IMR-90 (cell line): ENCODE data around the gene GDI2. TPM values are rescaled to one million over a fixed set of nuclear protein-coding genes. Genes with fewer than 3 reads are reported as not detected.

Experiments used
- ATAC-seq: fragments of 200-7000 bp; cut with Tn5 transposase; 2 replicates; pipeline ENCODE4 v1.9.1; 2020; ENCODE audit warnings: low read depth, mild to moderate bottlenecking, moderate library complexity
- BruUV-seq: library from RNA; stranded (reverse); fragments of 400-500 nt; replicated peaks from 2 replicates; lab custom pipeline; 2021; lab: Mats Ljungman, UMichigan
- CTCF ChIA-PET: fragments of 300-600 bp; formaldehyde crosslinking; extraction: SDS; loops from one replicate; lab custom pipeline; 2021; ENCODE audit warnings: antibody characterized with exemption; lab: Yijun Ruan, JAX
- POLR2A ChIA-PET: fragments of 300-600 bp; sonication (Branson Sonifier 250); formaldehyde crosslinking; loops from one replicate; lab custom pipeline; 2022; ENCODE audit warnings: antibody characterized with exemption; ENCODE audit not compliant: unreplicated experiment; lab: Charles Lee
- DNase-seq: peaks from one replicate; pipeline ENCODE4 v3.0.0; 2013
- H2AFZ ChIP-seq: replicated peaks from 2 replicates; pipeline ENCODE3; 2013; ENCODE audit warnings: low read length, mild to moderate bottlenecking; ENCODE audit not compliant: poor library complexity
- H2AK5ac ChIP-seq: 2 replicates; pipeline ENCODE4 v1.6.1; 2013; ENCODE audit warnings: low read depth, low read length, inconsistent platforms
- H2AK9ac ChIP-seq: replicated peaks from 2 replicates; pipeline ENCODE3; 2013; ENCODE audit warnings: mild to moderate bottlenecking, low read depth, low read length, moderate library complexity; ENCODE audit not compliant: poor library complexity
- H2BK120ac ChIP-seq: 2 replicates; pipeline ENCODE4 v1.6.1; 2013; ENCODE audit warnings: low read depth, low read length, inconsistent platforms
- H2BK15ac ChIP-seq: 3 replicates; pipeline ENCODE4 v1.6.1; 2013; ENCODE audit warnings: low read depth, low read length, inconsistent platforms
- H2BK20ac ChIP-seq: 2 replicates; pipeline ENCODE4 v1.6.1; 2013; ENCODE audit warnings: low read depth, mild to moderate bottlenecking, inconsistent platforms, low read length, moderate library complexity
- H2BK5ac ChIP-seq: 2 replicates; pipeline ENCODE4 v1.6.1; 2013; ENCODE audit warnings: mild to moderate bottlenecking, low read depth, low read length, inconsistent platforms; ENCODE audit not compliant: poor library complexity, severe bottlenecking
- H3K14ac ChIP-seq: replicated peaks from 2 replicates; pipeline ENCODE4 v1.6.1; 2013; ENCODE audit warnings: low read depth, low read length, inconsistent platforms
- H3K18ac ChIP-seq: 2 replicates; pipeline ENCODE4 v1.6.1; 2013; ENCODE audit warnings: low read depth, low read length, control low read depth
- H3K23ac ChIP-seq: 2 replicates; pipeline ENCODE4 v1.6.1; 2013; ENCODE audit warnings: low read depth, low read length, inconsistent platforms
- H3K27ac ChIP-seq: 2 replicates; pipeline ENCODE4 v1.5.1; 2013; ENCODE audit warnings: mild to moderate bottlenecking, control low read depth, low read length; ENCODE audit not compliant: insufficient read depth
- H3K27me3 ChIP-seq: 2 replicates; pipeline ENCODE4 v1.6.1; 2013; ENCODE audit warnings: low read length; ENCODE audit not compliant: control insufficient read depth, insufficient read depth
- H3K36me3 ChIP-seq: 2 replicates; pipeline ENCODE4 v1.6.1; 2013; ENCODE audit warnings: low read length, mixed read lengths; ENCODE audit not compliant: control insufficient read depth, insufficient read depth
- H3K4ac ChIP-seq: 2 replicates; pipeline ENCODE4 v1.6.1; 2013; ENCODE audit warnings: low read depth, low read length, inconsistent platforms
- H3K4me1 ChIP-seq: 2 replicates; pipeline ENCODE4 v1.6.1; 2013; ENCODE audit warnings: low read length, mixed read lengths; ENCODE audit not compliant: control insufficient read depth, insufficient read depth
- H3K4me2 ChIP-seq: 2 replicates; pipeline ENCODE4 v1.6.1; 2013; ENCODE audit warnings: low read depth, mild to moderate bottlenecking, control low read depth, low read length, moderate library complexity
- H3K4me3 ChIP-seq: 2 replicates; pipeline ENCODE4 v1.5.1; 2013; ENCODE audit warnings: low read depth, mild to moderate bottlenecking, control low read depth, low read length, moderate library complexity; ENCODE audit not compliant: insufficient read depth
- H3K56ac ChIP-seq: 2 replicates; pipeline ENCODE4 v1.6.1; 2013; ENCODE audit warnings: low read length, inconsistent platforms; ENCODE audit not compliant: insufficient read depth; ENCODE audit errors: extremely low read depth
- H3K79me1 ChIP-seq, 2 experiments: 2 replicates each; pipeline ENCODE4 v1.6.1; 2013; ENCODE audit warnings: low read length in 2 of 2, inconsistent platforms in 1 of 2, low read depth in 1 of 2
- H3K9ac ChIP-seq: 2 replicates; pipeline ENCODE4 v1.6.1; 2013; ENCODE audit warnings: low read depth, low read length, control low read depth
- H3K9me1 ChIP-seq: 2 replicates; pipeline ENCODE4 v1.6.1; 2013; ENCODE audit warnings: low read length, inconsistent platforms; ENCODE audit not compliant: insufficient read depth
- H3K9me3 ChIP-seq: 2 replicates; pipeline ENCODE4 v1.6.1; 2013; ENCODE audit warnings: low read length; ENCODE audit not compliant: control insufficient read depth, insufficient read depth
- H4K20me1 ChIP-seq: 2 replicates; pipeline ENCODE4 v1.6.1; 2013; ENCODE audit warnings: low read length, inconsistent platforms; ENCODE audit not compliant: insufficient read depth
- H4K5ac ChIP-seq: 2 replicates; pipeline ENCODE4 v1.6.1; 2013; ENCODE audit warnings: mild to moderate bottlenecking, low read depth, low read length, control low read depth
- H4K8ac ChIP-seq, 2 experiments: 2 replicates each; pipeline ENCODE4 v1.6.1; 2013; ENCODE audit warnings: low read depth in 2 of 2, low read length in 2 of 2, control low read depth in 1 of 2, inconsistent platforms in 1 of 2
- H4K91ac ChIP-seq: 2 replicates; pipeline ENCODE4 v1.6.1; 2013; ENCODE audit warnings: low read depth, low read length, inconsistent platforms; ENCODE audit not compliant: insufficient read depth
- BHLHE40 ChIP-seq: fragments of 150-350 bp; IDR thresholded peaks from 2 replicates; pipeline ENCODE4 v1.6.1; 2016; ENCODE audit warnings: mild to moderate bottlenecking, low read depth, low read length
- CEBPB ChIP-seq: IDR thresholded peaks from 2 replicates; pipeline ENCODE4 v1.6.1; 2012; ENCODE audit warnings: low read depth, low read length, improper control_type of control experiment
- CHD1 ChIP-seq: IDR thresholded peaks from 2 replicates; pipeline ENCODE4 v1.6.1; 2012; ENCODE audit warnings: low read depth, low read length, improper control_type of control experiment
- FOS ChIP-seq: fragments of 150-350 bp; IDR thresholded peaks from 2 replicates; pipeline ENCODE4 v1.6.1; 2016; ENCODE audit warnings: low read depth, low read length
- MAFK ChIP-seq: IDR thresholded peaks from 2 replicates; pipeline ENCODE4 v1.6.1; 2012; ENCODE audit warnings: low read depth, low read length, improper control_type of control experiment
- MAZ ChIP-seq: IDR thresholded peaks from 2 replicates; pipeline ENCODE4 v1.6.1; 2012; ENCODE audit warnings: low read depth, mild to moderate bottlenecking, low read length, improper control_type of control experiment, moderate library complexity, borderline replicate concordance
- MXI1 ChIP-seq: IDR thresholded peaks from 2 replicates; pipeline ENCODE4 v1.6.1; 2012; ENCODE audit warnings: low read depth, mild to moderate bottlenecking, low read length, moderate library complexity, borderline replicate concordance
- NFE2L2 ChIP-seq: fragments of 150-350 bp; IDR thresholded peaks from 2 replicates; pipeline ENCODE4 v1.6.1; 2016; ENCODE audit warnings: low read depth, mild to moderate bottlenecking, low read length
- POLR2A ChIP-seq: IDR thresholded peaks from 2 replicates; pipeline ENCODE4 v1.6.1; 2012; ENCODE audit warnings: mild to moderate bottlenecking, low read depth, low read length
- RAD21 ChIP-seq: IDR thresholded peaks from 2 replicates; pipeline ENCODE4 v1.6.1; 2012; ENCODE audit warnings: low read length, improper control_type of control experiment
- RCOR1 ChIP-seq: IDR thresholded peaks from 2 replicates; pipeline ENCODE4 v1.6.1; 2012; ENCODE audit warnings: mild to moderate bottlenecking, low read length, improper control_type of control experiment; ENCODE audit not compliant: insufficient replicate concordance
- RFX5 ChIP-seq: IDR thresholded peaks from 2 replicates; pipeline ENCODE4 v1.8.0; 2012; ENCODE audit warnings: low read depth, mild to moderate bottlenecking, low read length, moderate library complexity
- SMC3 ChIP-seq: fragments of 150-350 bp; IDR thresholded peaks from 2 replicates; pipeline ENCODE4 v1.6.1; 2016; ENCODE audit warnings: low read depth, mild to moderate bottlenecking, antibody characterized with exemption, low read length, moderate library complexity
- WGBS, 2 experiments: methylation state at CpG; one replicate each; pipeline versions ENCODE4 v1.1.5 to v1.1.7; 2013; ENCODE audit warnings: missing lambda C conversion rate in 2 of 2; ENCODE audit not compliant: insufficient read length in 1 of 2; ENCODE audit errors: extremely low coverage in 2 of 2; 5-methylcytosine and 5-hydroxymethylcytosine counted together
- dilution Hi-C: fragments of 300-500 bp; cut with HindIII; formaldehyde crosslinking; loops from one replicate; pipeline ENCODE4 v1.14.3; 2018; ENCODE audit warnings: low sequenced_read_pairs; ENCODE audit not compliant: unreplicated experiment
- in situ Hi-C: fragments of 300-500 bp; cut with MboI; formaldehyde crosslinking; loops from 3 replicates; pipeline ENCODE4 v1.14.3; 2019; ENCODE audit warnings: low sequenced_read_pairs, inconsistent platforms, mixed read lengths
- intact Hi-C: fragments of 100-400 bp; cut with micrococcal nuclease; formaldehyde crosslinking; loops from 2 replicates; pipeline ENCODE4 v1.10.0; 2022
- polyA plus RNA-seq, 3 experiments: library from polyadenylated mRNA; depleted of rRNA; stranded (reverse); fragments of >200 nt; gene quantifications; 2 replicates each; pipeline ENCODE4 v1.2.3, GENCODE V29; 2012; ENCODE audit warnings: low replicate concordance in 1 of 3
- total RNA-seq: library from RNA; depleted of rRNA; stranded (reverse); fragments of >200 nt; gene quantifications from 2 replicates; pipeline ENCODE4 v1.2.3, GENCODE V29; 2012
- TF ChIP-seq, protein P1 (sequence below): fragments of 150-350 bp; IDR thresholded peaks from 2 replicates; pipeline ENCODE4 v1.6.1; 2016; ENCODE audit warnings: low read depth, mild to moderate bottlenecking, low read length, moderate library complexity, borderline replicate concordance
- TF ChIP-seq, protein P2 (sequence below): conservative IDR thresholded peaks from 2 replicates; pipeline ENCODE4 v1.5.1; 2012; ENCODE audit warnings: mild to moderate bottlenecking, low read depth, low read length, improper control_type of control experiment
- TF ChIP-seq, protein P3 (sequence below): fragments of 150-350 bp; IDR thresholded peaks from 2 replicates; pipeline ENCODE4 v1.6.1; 2017; ENCODE audit warnings: mild to moderate bottlenecking, antibody characterized with exemption, low read length, low read depth

The GDI2 gene
- total and polyA plus RNA-seq, 2 of the 4 experiments (the other 2 are of a cell fraction): 171 to 396 TPM

DNA sequence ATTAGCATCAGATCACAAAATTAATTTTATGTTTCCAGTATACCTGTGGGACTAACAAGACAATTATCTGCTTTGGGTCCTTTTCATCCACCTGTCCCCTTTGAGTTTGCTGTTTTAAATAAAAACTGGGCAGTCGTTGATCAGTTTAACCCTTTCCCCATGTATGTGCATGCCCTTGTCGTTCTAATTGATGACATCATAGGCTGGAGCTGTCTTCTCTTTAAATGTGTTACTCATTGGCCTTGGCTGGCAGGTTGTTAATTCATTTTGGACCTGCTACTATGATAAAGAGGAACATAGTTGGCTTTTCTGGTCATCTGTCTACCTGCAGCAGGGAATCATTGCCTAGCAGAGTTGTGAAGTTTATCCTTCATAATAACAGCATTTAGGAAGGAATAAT is 74.8 kb downstream of the GDI2 start:
- no peak for ATAC-seq
- WGBS, 2 experiments: no CpG with 5 or more reads among the region's 2 CpGs
- no peak overlapping the region for H2AFZ ChIP-seq
- H4K91ac ChIP-seq: no peak overlapping the region
- no peak overlapping the region for H3K18ac ChIP-seq
- H2BK5ac ChIP-seq: no peak overlapping the region
- no peak overlapping the region for H3K4ac ChIP-seq
- CTCF ChIA-PET: no interaction called here
- H2BK20ac ChIP-seq: no peak overlapping the region
- H3K9me3 ChIP-seq: no peaks in the 10 kb centered on the region
- H3K36me3 ChIP-seq: peaks cover 14% of the 10 kb centered on the region
- dilution Hi-C loops (no loop called here), intact Hi-C loops (no loop called here), in situ Hi-C loops (no loop called here)
- no peak overlapping the region for H3K27ac ChIP-seq
- H3K4me1 ChIP-seq: no peaks in the 10 kb centered on the region
- H3K9me1 ChIP-seq: peaks cover 2% of the 10 kb centered on the region; the same call in 1 of the 2 replicates
- H3K23ac ChIP-seq: no peak overlapping the region
- DNase-seq: no peak
- no TSS peak for BruUV-seq
- H4K5ac ChIP-seq: no peak overlapping the region
- H3K14ac ChIP-seq: no peak overlapping the region
- no peak overlapping the region for H3K9ac ChIP-seq
- POLR2A ChIA-PET: no interaction called here
- H2AK9ac ChIP-seq: no peak overlapping the region
- no peaks in the 10 kb centered on the region for H4K20me1 ChIP-seq
- no peak overlapping the region for H3K4me3 ChIP-seq
- TF ChIP-seq NFE2L2 (no peak), CEBPB (no peak), POLR2A (no peak), RFX5 (no peak), RAD21 (no peak), FOS (no peak), MAFK (no peak), MAZ (no peak), RCOR1 (no peak), CHD1 (no peak), BHLHE40 (no peak), SMC3 (no peak), MXI1 (no peak)
- TF ChIP-seq, protein P1, sequence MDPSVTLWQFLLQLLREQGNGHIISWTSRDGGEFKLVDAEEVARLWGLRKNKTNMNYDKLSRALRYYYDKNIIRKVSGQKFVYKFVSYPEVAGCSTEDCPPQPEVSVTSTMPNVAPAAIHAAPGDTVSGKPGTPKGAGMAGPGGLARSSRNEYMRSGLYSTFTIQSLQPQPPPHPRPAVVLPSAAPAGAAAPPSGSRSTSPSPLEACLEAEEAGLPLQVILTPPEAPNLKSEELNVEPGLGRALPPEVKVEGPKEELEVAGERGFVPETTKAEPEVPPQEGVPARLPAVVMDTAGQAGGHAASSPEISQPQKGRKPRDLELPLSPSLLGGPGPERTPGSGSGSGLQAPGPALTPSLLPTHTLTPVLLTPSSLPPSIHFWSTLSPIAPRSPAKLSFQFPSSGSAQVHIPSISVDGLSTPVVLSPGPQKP: no peak
- TF ChIP-seq, protein P2, sequence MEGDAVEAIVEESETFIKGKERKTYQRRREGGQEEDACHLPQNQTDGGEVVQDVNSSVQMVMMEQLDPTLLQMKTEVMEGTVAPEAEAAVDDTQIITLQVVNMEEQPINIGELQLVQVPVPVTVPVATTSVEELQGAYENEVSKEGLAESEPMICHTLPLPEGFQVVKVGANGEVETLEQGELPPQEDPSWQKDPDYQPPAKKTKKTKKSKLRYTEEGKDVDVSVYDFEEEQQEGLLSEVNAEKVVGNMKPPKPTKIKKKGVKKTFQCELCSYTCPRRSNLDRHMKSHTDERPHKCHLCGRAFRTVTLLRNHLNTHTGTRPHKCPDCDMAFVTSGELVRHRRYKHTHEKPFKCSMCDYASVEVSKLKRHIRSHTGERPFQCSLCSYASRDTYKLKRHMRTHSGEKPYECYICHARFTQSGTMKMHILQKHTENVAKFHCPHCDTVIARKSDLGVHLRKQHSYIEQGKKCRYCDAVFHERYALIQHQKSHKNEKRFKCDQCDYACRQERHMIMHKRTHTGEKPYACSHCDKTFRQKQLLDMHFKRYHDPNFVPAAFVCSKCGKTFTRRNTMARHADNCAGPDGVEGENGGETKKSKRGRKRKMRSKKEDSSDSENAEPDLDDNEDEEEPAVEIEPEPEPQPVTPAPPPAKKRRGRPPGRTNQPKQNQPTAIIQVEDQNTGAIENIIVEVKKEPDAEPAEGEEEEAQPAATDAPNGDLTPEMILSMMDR: no peak
- TF ChIP-seq, protein P3, sequence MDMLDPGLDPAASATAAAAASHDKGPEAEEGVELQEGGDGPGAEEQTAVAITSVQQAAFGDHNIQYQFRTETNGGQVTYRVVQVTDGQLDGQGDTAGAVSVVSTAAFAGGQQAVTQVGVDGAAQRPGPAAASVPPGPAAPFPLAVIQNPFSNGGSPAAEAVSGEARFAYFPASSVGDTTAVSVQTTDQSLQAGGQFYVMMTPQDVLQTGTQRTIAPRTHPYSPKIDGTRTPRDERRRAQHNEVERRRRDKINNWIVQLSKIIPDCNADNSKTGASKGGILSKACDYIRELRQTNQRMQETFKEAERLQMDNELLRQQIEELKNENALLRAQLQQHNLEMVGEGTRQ: no peak
- no peak overlapping the region for H2BK120ac ChIP-seq
- peaks cover 13 to 15% of the 10 kb centered on the region in 2 experiments for H3K79me1 ChIP-seq
- H2BK15ac ChIP-seq: no peak overlapping the region
- H2AK5ac ChIP-seq: no peak overlapping the region
- no peak overlapping the region for H3K4me2 ChIP-seq
- H4K8ac ChIP-seq: no peak overlapping the region
- no peak overlapping the region for H3K56ac ChIP-seq
- H3K27me3 ChIP-seq: no peaks in the 10 kb centered on the region
